Measurements from ENCODE around the gene CACNA1F. TPM values are rescaled to one million over a fixed set of nuclear protein-coding genes. Genes with fewer than 3 reads are reported as not detected.

CACNA1F gene
- total RNA-seq, 1 experiment from 2014 or later = not detected

DNA sequence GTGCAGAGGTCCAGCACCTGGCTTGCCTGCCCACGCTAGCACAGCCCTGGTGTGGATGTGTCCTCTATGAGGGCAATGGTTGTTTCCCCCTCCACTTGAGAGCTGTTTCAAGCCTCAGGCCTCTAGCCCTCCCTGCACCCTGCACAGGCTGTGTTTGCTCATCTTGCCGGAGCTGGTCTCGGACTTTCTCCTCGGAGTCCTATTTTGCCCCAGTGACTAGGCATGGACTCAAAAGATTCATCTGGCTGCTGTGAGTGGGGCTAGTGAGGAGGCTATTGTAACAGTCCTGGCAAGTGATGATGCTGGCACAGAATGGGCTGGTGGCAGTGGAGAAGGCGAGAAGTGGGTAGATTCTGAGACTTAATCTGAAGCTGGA is 25.6 kb upstream of the CACNA1F start:
- no peak for DNase-seq (ENCODE audit: low spot score)
- in situ Hi-C loops (cut with HindIII; ENCODE audit: low sequenced_read_pairs) = no loop called here

DNA sequence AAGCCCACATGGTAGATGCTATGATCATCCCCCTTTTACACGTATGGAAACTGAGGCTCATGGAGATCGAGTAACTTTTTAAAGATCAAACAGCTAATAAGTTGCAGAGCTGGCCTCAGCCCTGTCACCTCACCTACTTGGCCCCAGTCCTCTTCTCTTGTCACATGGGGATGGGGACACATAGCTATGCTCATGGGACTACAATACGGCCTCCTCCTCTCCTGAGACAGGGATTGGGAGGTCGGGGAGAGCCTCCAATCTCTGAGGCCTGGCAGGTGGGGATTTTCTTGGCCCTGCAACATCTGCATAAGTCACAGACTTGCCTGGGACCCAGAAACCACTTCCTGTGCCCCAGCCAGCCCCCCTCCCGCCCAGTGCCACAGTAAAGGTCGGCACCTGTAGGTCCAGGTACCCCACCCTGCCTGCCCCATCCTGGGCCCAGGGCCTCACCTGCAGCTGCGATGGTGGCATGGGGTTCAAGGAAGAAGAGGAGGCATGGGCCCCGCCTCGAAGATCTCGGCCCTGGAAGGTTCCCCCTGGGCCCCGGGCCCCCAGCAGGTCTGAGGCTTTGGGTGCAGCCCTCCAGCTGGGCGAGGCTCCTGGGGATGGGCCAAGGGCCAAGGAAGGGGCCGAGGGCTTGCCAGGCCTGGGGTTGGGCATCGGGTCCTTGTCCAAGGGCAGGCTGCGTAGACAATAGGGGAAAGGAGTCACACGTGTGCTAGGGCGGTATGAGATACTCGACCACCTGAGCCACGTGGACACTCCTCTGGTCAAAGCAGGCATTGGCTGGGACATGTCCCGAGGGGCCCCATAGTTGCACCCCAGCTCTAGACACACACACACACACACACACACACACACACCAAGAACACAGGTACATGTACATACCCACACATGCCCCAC is 25.0 kb upstream of the CACNA1F start:
- no peak for DNase-seq (ENCODE audit: low spot score)
- in situ Hi-C loops (cut with HindIII; ENCODE audit: low sequenced_read_pairs) = no loop called here

DNA sequence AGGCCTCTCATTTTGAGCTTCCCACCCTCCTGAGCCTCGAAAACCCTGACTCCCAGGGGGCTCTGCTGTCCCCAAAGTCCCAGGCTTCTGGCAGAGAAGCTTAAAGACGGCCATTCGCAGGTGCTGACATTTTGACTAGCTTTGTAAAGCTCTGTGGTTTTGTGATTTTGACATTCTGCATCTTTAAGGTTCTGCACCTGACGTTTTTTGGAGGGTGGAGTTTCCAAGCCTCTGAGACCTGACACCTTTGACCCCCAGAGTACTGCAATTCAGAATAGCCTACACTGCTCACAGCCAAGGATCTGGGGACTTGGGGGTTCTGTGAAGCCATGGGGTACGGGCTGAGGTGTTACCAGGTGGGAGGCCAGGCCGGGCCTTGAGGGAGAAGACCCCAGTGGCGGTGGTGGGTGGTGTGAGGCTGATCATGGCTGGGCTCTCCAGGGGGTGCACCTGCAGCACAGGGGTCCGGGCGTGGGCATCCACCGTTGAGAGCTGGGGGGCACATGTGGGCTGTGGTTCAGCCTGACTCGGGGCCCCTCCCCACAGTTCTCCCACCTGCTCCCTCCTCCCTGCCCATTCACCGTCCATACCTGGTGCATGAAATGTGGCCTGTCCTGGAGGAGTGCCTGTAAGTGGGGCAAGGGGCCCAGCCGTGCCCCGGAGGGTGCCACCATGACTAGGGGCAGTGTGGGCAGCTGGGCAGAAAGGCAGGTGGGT is 24.1 kb upstream of the CACNA1F start:
- in situ Hi-C loops (cut with HindIII; ENCODE audit: low sequenced_read_pairs) = no loop called here
- no peak for DNase-seq (ENCODE audit: low spot score)

DNA sequence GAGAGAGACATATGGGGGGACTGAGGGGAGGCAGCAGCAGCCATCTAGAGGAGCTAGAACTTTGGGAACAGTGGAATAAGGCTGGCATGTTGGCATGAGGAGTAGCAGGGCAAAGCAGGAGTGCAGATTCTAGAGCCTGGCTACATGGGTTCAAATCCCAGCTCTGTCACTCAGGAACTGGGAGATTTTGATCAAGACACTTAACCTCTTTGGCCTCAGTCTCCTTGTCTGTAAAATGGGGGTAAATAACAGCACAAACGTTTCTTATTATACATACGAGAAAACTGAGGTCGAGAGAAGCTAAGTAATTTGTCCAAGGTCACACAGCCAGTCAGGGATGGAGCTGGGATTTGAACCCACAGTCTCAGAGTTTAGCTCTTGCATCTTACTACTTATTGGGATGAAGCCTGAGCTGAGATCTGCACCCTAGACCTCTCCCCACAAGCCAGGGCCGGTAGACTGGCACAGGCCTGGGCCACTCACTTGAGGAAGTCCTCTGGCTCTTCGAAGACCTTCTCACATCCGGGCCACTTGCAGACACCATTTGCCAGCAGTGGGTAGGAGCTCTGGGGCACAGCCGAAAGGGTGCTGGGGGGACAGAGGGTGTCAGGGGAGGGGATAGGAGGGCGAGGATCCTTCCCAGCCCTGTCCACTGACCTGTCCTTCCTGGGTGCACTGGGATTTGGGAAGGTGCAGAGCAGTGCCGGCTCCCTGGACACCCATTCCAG is 23.3 kb upstream of the CACNA1F start:
- in situ Hi-C loops (cut with HindIII; ENCODE audit: low sequenced_read_pairs) = no loop called here
- DNase-seq (ENCODE audit: low spot score) = no peak

DNA sequence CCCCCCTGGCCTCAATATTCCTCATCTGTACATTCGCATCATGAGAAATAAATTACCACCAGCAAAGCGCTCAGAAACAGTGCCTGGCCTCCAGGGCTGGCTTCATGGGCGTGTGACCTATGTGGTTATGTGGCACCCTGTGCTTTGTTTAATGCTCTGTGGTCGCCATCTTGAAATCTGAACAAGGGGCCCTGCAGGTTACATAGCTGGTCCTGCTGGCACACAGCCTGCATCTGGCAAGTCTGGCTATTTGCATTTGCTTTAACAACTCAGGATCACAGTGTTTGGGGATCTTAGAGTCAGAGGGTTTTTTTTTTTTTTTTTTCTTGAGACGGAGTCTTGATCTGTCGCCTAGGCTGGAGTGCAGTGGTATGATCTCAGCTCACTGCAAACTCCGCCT is 21.5 kb upstream of the CACNA1F start:
- DNase-seq (ENCODE audit: low spot score) = no peak
- in situ Hi-C loops (cut with HindIII; ENCODE audit: low sequenced_read_pairs) = no loop called here

DNA sequence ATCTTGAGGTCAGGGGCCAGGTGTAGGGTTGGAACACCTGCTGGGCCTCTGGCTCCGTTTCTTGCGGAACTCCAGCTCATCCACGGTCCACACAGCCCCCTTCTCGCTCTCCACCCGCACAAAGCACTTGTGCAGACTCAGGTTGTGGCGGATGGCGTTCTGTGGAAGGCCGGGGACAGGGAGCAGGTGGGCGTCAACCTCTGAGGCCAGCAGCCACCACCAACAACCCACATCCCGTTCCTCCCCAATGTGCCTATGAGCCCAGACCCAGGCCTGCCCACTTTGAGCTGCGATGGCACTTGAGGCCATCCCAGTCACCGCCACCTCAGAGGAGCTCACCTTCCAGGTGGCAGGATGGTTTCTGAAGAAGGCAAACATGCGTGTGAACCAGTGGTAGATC is 18.2 kb upstream of the CACNA1F start:
- DNase-seq (ENCODE audit: low spot score) = no peak
- in situ Hi-C loops (cut with HindIII; ENCODE audit: low sequenced_read_pairs) = no loop called here

DNA sequence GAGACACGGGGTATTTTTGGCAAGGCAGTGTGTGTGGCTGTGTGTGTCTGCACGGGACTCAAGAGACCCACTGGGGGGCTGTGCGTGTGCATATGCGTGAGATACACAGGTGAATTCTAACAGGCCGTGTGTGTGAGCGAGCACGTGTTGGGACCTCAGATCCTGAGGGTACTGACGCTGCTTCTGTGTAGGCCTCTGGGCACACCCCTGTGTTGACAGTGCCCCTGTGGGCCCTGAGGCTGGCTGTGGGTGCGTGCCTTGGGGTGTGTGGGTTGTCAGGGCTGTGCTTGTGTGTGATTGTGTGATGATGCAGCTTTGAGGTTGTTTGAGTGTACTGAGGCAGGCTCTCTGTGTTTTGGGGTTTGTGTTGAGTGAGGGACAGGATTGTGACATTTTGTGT is 17.4 kb upstream of the CACNA1F start:
- in situ Hi-C loops (cut with HindIII; ENCODE audit: low sequenced_read_pairs) = no loop called here
- no peak for DNase-seq (ENCODE audit: low spot score)

DNA sequence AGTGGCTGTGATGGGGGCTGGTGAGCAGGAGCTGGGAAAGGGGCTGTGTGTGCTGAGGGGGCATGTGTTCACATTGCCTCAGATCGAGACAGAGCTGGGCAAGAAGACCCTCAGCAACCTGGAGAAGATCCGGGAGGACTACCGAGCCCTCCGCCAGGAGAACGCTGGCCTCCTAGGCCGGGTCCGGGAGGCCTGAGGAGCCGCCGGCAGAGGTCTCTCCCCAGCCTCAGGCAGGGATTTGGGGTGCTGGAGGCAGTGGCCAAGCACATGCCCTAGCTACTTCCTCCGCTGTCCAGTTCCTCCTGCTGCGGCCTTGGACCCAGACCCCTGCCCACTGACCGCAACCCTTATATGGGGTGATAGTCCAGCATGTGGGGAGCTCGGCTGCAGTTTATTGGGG is 16.9 kb upstream of the CACNA1F start:
- DNase-seq (ENCODE audit: low spot score) = no peak
- in situ Hi-C loops (cut with HindIII; ENCODE audit: low sequenced_read_pairs) = no loop called here

DNA sequence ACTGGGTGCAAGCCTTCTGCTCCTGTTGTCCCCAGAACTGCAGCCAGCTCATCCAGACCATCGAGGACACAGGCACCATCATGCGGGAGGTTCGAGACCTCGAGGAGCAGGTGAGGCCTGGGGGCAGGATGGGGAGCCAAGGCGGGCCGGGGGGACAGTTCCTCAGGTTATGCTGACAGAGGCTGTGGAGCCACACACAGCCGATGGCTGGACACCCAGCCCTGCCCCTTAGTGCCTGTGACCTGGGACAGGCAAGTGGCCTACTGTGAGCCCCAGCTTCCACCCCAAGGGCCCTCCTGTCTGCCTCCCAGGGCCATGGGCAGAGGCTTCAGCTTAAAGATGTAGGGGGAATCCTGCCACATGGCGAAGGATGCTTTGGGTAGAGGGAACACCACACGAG is 16.5 kb upstream of the CACNA1F start:
- in situ Hi-C loops (cut with HindIII; ENCODE audit: low sequenced_read_pairs) = no loop called here
- no peak for DNase-seq (ENCODE audit: low spot score)

DNA sequence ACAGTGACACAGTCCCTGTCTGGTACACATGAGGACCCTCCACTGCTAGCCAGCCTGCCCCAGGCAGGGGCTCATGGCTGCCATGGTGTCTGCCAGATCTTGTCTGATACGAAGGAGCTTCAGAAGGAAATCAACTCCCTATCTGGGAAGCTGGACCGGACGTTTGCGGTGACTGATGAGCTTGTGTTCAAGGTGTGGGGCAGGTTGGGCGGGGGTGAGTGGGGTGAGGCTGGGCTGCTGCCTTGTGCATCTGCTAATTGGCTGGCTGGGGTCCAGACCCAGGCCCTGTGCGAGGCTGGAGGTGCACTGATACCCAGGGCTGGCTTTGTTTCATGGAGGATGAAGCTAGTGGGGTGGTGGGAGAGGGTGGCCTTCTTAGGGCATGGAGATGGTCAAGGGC is 15.9 kb upstream of the CACNA1F start:
- in situ Hi-C loops (cut with HindIII; ENCODE audit: low sequenced_read_pairs) = no loop called here

DNA sequence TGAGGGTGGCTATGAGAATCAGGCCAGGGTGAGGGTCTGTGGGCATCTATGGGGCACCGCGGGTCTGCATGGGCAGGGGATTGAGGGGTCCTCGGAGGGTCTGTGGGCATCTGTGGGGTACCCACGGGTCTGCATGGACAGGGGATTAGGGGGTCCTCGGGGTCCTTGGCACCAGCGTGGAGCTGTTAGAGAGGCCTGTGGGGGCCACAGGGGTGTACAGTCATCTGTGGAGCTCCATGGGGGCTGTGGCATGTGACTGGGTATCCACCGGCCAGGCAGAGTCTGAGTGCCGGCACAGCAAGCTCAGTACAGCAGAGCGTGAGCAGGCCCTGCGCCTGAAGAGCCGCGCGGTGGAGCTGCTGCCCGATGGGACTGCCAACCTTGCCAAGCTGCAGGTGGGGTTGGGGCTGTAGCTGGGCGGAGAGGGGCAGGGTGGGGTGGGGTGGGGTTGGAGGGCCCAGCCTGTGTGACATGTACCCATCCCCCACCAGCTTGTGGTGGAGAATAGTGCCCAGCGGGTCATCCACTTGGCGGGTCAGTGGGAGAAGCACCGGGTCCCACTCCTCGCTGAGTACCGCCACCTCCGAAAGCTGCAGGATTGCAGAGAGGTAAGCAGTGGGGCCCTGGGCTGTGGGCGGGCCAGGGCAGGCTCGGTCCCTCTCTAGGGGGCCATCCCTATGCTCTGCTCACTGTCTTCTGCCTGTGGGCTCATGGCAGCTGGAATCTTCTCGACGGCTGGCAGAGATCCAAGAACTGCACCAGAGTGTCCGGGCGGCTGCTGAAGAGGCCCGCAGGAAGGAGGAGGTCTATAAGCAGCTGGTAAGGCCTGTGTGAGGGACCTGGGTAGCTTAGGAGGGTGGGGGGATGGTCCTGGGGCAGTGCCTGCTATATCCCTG is 15.0 kb upstream of the CACNA1F start:
- in situ Hi-C loops (cut with HindIII; ENCODE audit: low sequenced_read_pairs) = no loop called here
- no peak for DNase-seq (ENCODE audit: low spot score)

More for the DNA sequence above, 15.9 kb upstream of the CACNA1F start:
- no peak for DNase-seq (ENCODE audit: low spot score)

DNA sequence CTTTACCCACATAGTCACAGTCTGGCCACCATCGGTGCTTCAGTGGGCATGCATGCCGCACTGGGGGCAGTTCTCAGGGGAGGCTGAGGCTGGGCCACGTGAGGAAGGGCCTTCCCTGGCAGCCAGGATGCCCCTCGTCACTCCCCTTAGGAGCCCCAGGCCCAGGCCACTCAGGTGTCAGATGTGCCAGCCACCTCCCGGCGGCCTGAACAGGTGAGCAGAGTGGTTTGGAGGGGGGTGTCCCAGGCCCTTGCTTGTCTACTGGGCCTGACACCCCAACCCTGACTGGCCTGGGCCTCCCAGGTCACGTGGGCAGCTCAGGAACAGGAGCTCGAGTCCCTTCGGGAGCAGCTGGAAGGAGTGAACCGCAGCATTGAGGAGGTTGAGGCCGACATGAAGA is 14.2 kb upstream of the CACNA1F start:
- in situ Hi-C loops (cut with HindIII; ENCODE audit: low sequenced_read_pairs) = no loop called here
- no peak for DNase-seq (ENCODE audit: low spot score)

DNA sequence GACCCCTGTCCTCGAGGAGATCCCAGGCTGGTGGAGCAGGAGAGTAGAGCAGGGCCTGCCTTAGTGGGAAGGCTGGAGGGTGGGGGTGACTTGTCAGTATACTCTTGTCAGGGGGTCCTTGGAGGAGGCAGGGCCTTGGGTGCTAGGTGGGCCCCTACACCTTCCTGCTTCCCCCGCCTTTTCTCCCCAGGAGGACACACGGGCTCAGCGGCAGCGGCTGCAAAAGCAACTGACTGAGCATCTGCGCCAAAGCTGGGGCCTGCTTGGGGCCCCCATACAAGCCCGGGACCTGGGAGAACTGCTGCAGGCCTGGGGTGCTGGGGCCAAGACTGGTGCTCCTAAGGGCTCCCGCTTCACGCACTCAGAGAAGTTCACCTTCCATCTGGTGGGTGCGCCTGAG is 13.4 kb upstream of the CACNA1F start:
- no peak for DNase-seq (ENCODE audit: low spot score)

DNA sequence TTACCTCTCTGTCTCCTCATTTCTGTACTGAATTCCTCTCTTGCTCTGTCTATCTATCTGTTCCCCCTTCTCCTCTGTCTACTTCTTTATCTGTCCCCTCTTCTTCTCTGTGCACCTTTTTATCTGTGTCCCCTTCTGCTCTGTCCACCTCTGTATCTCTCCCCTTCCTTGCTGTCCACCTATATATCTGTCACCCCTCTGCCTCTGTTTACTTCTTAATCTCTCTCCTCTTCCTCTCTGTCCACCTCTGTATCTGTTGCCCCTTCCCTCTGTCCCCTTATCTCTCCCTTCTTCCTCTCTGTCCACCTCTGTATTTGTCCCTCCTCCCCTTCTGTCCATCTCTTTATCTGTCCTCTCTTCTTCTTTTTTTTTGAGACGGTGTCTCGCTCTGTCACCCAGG is 11.1 kb upstream of the CACNA1F start:
- no peak for DNase-seq (ENCODE audit: low spot score)
- in situ Hi-C loops (cut with HindIII; ENCODE audit: low sequenced_read_pairs) = no loop called here

More for the DNA sequence above, 13.4 kb upstream of the CACNA1F start:
- in situ Hi-C loops (cut with HindIII; ENCODE audit: low sequenced_read_pairs) = no loop called here

DNA sequence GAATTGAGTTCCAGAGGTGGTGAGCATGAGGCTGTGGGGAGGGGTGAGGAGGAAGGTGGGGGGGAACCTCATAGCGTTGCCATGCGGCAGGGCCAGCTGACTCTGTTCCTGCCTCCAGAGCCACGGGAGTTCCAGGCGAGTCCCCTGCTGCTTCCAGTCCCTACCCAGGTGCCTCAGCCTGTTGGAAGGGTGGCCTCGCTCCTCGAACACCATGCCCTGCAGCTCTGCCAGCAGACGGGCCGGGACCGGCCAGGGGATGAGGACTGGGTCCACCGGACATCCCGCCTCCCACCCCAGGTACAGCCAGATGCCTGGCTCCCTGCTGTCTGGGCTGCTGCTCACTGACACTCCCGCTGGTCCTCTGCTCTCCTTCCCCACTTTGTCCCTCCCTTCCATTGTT is 10.0 kb upstream of the CACNA1F start:
- no peak for DNase-seq (ENCODE audit: low spot score)

DNA sequence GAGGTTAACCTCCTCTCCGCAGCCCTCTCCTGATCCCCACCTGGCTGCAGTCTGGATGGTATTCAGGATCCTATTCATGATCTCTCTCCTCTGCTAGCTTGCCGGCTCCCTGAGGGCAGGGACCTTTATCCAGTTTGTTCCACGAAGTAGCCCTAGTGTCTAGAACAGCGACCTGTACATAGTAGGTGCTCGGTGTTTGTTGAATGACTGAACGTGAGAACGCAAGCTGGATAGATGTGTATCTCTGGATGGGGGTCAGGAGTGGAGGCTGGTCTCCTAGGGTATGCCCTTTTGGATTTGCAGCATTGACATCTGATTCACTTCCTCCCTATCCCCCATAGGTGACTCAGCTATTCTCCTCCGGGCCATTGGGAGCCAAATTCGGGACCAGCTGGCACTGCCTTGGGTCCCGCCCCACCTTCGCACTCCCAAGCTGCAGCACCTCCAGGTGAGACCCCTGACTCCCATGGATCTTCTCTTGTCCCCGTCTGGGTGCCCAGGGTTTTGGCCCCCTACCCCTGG is 9.5 kb upstream of the CACNA1F start:
- no peak for DNase-seq (ENCODE audit: low spot score)
- in situ Hi-C loops (cut with HindIII; ENCODE audit: low sequenced_read_pairs) = no loop called here

More for the DNA sequence above, 10.0 kb upstream of the CACNA1F start:
- in situ Hi-C loops (cut with HindIII; ENCODE audit: low sequenced_read_pairs) = no loop called here

DNA sequence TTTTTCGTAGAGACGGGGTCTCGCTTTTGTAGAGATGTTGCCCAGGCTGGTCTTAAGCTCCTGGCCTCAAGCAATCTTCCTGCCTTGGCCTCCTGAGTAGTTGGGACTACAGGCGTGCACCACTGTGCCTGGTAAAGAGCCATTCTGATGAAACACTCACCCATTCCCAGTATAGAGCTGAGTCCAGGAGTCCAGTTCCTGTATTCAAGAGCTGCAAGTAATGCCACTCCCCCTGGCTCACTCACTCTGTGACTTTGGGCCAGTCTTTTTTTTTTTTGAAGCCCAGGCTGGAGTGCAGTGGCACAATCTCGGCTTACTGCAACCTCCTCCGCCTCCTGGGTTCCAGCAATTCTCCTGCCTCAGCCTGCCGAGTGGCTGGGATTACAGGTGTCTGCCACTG is 5.6 kb upstream of the CACNA1F start:
- in situ Hi-C loops (cut with HindIII; ENCODE audit: low sequenced_read_pairs) = no loop called here
- no peak for DNase-seq (ENCODE audit: low spot score)

DNA sequence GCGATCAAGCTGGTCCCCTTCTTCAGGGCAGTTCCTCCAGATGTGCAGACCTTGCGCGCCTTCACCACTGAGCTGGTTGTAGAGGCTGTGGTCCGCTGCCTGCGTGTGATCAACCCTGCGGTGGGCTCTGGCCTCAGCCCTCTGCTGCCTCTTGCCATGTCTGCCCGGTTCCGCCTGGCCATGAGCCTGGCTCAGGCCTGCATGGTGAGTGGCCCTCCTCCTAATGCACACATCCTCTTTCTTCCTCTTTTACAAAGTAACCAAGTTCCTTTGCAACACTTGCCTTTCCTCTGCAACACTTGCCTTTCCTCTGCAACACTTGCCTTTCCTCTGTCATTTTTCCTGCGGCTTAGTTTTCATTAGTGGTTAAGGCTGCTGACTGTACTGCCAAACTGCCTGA is 3.9 kb upstream of the CACNA1F start:
- in situ Hi-C loops (cut with HindIII; ENCODE audit: low sequenced_read_pairs) = no loop called here
- no peak for DNase-seq (ENCODE audit: low spot score)
